ENCODE results near the gene ICA1.

Gene ICA1

DNA sequence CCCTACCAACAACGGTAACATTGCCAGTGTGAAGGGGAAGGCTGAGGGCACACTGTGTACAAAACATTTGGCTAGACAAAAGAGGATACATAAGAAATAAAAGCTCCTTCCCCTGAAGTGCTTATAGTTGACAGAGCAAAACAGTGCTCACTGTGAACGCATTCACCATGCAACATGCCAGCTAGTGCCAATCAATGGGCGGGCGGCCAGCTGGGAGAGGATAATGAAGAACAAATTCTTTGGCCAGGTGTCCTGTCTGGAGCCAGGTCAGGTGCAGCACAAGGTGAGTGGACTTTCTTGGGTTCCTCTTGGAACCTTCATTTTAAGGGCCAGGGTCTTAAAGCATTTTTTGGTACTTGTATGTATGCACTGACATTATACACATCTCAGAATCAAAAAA lies 106.1 kb downstream of the ICA1 start:
- TF ChIP-seq GATA3 (IDR thresholded peaks at IDR 0.05; ENCODE audit: low read depth, low read length), result no peak
- no peak for TF ChIP-seq GATA2 (IDR thresholded peaks at IDR 0.05; ENCODE audit: low read depth, low read length)

GRCh38 chr7:8154272-8154671 lies 107.7 kb downstream of the ICA1 start:
- TF ChIP-seq GATA2 (IDR thresholded peaks at IDR 0.05; ENCODE audit: low read depth, low read length), result no peak
- TF ChIP-seq GATA3 (IDR thresholded peaks at IDR 0.05; ENCODE audit: low read depth, low read length), result no peak

DNA sequence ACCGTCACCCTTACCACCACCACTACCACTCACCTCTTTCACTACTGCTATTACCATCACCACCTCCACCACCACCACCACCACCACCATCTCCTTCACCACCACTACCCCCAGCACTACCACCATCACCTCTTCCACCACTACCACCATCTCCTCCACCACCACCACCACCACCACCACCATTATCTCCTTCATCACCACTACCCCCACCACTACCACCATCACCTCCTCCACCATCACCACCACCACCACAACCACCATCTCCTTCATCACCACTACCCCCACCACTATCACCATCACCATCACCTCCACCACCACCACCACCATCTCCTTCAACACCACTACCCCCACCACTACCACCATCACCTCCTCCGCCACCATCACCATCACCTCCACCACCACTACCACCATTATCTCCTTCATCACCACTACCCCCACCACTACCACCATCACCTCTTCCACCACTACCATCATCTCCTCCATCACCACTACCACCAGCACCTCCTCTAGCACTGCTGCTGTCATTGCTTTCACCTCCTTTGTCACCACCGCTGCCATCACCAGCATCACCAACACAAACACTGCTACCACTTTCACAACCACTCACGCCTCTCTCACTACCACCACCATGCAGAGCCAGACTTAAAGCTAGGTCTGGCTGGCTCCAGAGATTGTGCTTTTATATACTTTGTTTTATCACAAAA lies 109.3 kb downstream of the ICA1 start:
- TF ChIP-seq GATA3 (IDR thresholded peaks at IDR 0.05; ENCODE audit: low read depth, low read length) (no peak), GATA2 (IDR thresholded peaks at IDR 0.05; ENCODE audit: low read depth, low read length) (no peak)

DNA sequence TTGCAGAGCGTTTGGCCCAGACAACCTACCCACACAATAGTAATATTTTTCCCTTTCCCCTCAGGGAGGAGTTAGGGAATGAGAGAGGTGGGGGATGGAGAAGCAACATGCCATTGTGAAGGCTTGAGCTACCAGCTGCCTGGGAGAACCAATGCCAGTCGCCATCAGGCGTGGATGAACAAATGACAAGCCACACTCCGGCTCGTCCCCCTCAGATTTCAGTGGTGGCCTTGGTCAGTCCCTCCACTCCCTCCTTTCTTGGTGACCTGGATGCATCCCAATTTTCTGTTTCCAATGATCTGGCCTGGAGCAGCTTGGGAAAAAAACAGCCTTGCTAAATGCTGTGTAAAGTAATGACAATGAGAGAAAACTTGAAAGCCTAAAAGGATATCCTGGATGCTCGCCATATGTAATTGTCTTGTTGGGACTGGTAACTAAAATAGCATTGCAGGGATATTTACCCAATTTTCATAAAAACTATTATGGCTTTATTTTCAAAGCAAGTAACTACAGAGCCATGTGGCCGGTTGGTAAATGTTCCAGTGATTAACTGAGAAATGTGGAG lies 110.7 kb downstream of the ICA1 start:
- TF ChIP-seq GATA3 (IDR thresholded peaks at IDR 0.05; ENCODE audit: low read depth, low read length) (no peak), GATA2 (IDR thresholded peaks at IDR 0.05; ENCODE audit: low read depth, low read length) (no peak)

DNA sequence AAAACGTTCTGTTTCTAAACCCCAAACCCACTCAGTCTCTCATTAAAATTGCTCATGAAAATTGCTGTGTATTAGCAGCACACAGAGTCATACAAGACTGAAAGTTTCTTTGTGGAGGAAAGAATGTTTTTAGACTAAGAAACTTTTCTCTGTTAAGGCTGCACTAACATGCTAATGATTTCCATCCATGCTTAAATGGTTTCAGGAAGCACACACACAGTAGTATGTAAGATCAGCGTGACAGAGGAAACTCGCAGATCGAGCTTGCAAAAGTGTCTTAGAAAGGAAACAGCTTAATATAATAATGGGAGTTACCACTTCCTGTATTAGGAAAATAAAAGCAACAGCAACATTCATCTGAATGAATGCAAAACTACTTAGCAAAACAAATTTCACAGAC lies 112.7 kb downstream of the ICA1 start:
- TF ChIP-seq GATA2 (IDR thresholded peaks at IDR 0.05; ENCODE audit: low read depth, low read length) (no peak), GATA3 (IDR thresholded peaks at IDR 0.05; ENCODE audit: low read depth, low read length) (no peak)

GRCh38 chr7:8147760-8148463 lies 114.1 kb downstream of the ICA1 start:
- no peak for TF ChIP-seq GATA3 (IDR thresholded peaks at IDR 0.05; ENCODE audit: low read depth, low read length)
- TF ChIP-seq GATA2 (IDR thresholded peaks at IDR 0.05; ENCODE audit: low read depth, low read length), result no peak

- no peak for TF ChIP-seq GATA3 (IDR thresholded peaks at IDR 0.05; ENCODE audit: low read depth, low read length)
- no peak for TF ChIP-seq GATA2 (IDR thresholded peaks at IDR 0.05; ENCODE audit: low read depth, low read length)
These were observed 115.1 kb downstream of the ICA1 start for GRCh38 chr7:8146788-8147413.

- TF ChIP-seq GATA3 (IDR thresholded peaks at IDR 0.05; ENCODE audit: low read depth, low read length), result no peak
These were observed 115.7 kb downstream of the ICA1 start for GRCh38 chr7:8146106-8146787.

GRCh38 chr7:8144856-8145255 lies 117.1 kb downstream of the ICA1 start:
- TF ChIP-seq GATA2 (IDR thresholded peaks at IDR 0.05; ENCODE audit: low read depth, low read length), result no peak
- no peak for TF ChIP-seq GATA3 (IDR thresholded peaks at IDR 0.05; ENCODE audit: low read depth, low read length)

- TF ChIP-seq GATA2 (IDR thresholded peaks at IDR 0.05; ENCODE audit: low read depth, low read length), result no peak
- no peak for TF ChIP-seq GATA3 (IDR thresholded peaks at IDR 0.05; ENCODE audit: low read depth, low read length)
These were observed 118.7 kb downstream of the ICA1 start for GRCh38 chr7:8143151-8143874.

- TF ChIP-seq GATA3 (IDR thresholded peaks at IDR 0.05; ENCODE audit: low read depth, low read length) (no peak), GATA2 (IDR thresholded peaks at IDR 0.05; ENCODE audit: low read depth, low read length) (no peak)
These were observed 119.5 kb downstream of the ICA1 start for GRCh38 chr7:8142477-8142876.

- TF ChIP-seq GATA2 (IDR thresholded peaks at IDR 0.05; ENCODE audit: low read depth, low read length) (no peak), GATA3 (IDR thresholded peaks at IDR 0.05; ENCODE audit: low read depth, low read length) (no peak)
These were observed 120.9 kb downstream of the ICA1 start for GRCh38 chr7:8141070-8141469.

GRCh38 chr7:8136051-8136730 lies 125.8 kb downstream of the ICA1 start:
- TF ChIP-seq GATA3 (IDR thresholded peaks at IDR 0.05; ENCODE audit: low read depth, low read length) (no peak), GATA2 (IDR thresholded peaks at IDR 0.05; ENCODE audit: low read depth, low read length) (no peak)
